Measurements from ENCODE around the gene SSBP3. TPM values are rescaled to one million over a fixed set of nuclear protein-coding genes. Genes with fewer than 3 reads are reported as not detected.

The SSBP3 gene
- polyA plus RNA-seq, 3 donors, result 18.6 to 43.9 (median 37.0) TPM

DNA sequence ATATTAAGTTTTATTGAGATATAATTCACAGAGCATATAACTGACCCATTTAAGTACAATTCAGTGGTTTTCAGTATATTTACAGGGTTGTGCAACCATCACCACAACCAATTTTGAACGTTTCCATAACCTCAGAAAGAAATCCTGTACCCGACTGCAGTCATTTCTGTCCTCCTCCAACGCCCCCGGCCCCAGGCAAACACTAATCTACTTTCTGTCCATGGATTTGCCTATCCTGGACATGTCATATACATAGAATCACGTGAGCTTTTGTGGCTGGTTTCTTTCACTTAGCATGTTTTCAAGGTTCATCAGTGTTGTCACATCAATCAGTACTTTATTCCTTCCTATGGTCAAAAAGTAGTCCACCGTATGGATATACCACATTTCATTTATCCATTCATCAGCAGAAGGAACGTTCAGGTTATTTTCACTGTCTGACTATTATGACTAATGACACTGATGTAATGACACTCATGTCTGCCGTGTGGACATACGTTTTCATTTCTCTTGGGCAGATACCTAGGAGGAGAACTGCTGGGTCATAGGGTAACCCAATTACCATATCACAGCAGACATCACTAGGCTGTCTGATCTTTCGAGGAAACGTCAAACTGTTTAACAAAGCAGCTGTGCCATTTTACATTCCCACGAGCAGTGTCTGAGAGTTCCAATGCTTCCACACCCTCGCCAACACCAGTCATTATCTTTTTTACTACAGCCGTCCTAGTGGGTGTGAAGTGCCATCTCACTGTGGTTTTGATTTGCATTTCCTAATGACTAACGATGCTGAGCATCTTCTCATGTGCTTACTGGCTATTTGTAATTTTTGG lies 175.5 kb downstream of the SSBP3 start:
- WGBS, 3 donors, result 62 to 85% (median 70%) methylated on average over 15 of the region's 15 CpGs
- no peak overlapping the region for H3K27ac ChIP-seq (ENCODE audit: low read depth, low read length)

GRCh38 chr1:54229281-54229891 lies 176.8 kb downstream of the SSBP3 start:
- 46 to 68% (median 48%) methylated on average over 11 of the region's 11 CpGs for WGBS, 3 donors

GRCh38 chr1:54228638-54229079 lies 177.5 kb downstream of the SSBP3 start:
- 83 to 95% (median 92%) methylated on average over 7 to 13 of the region's 13 CpGs for WGBS, 3 donors

More at GRCh38 chr1:54229281-54229891, 176.8 kb downstream of the SSBP3 start:
- H3K27ac ChIP-seq (ENCODE audit: low read depth, low read length), result no peak overlapping the region

DNA sequence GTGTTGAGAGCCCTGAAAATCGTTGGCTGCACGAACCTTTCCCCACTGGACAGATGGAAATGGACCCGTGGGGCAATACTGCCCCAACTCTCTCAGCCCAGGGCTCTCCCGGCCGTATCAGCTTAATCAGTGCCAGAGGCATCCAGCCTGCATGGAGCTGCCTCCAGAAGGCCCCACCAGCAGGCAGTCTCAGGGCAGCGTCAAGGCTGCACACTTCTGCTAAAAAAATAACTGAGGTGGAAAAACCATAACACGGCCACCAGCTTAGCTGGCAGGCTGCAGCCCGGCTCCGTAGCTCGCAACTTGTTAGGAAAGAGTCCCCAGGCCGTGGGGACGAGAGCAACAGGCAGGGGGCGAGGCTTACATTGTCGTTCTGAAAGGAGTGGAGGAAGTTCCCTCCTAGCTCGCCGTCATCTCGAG lies 178.3 kb downstream of the SSBP3 start:
- H3K27ac ChIP-seq (ENCODE audit: low read depth, low read length), result no peak overlapping the region
- WGBS, 3 donors, result 58 to 63% (median 61%) methylated on average over 17 of the region's 17 CpGs

More at GRCh38 chr1:54228638-54229079, 177.5 kb downstream of the SSBP3 start:
- H3K27ac ChIP-seq (ENCODE audit: low read depth, low read length), result no peak overlapping the region

- H3K27ac ChIP-seq (ENCODE audit: low read depth, low read length), result no peak overlapping the region
- WGBS, 3 donors, result 49 to 63% (median 55%) methylated on average over 8 of the region's 8 CpGs
These were observed 179.0 kb downstream of the SSBP3 start for GRCh38 chr1:54227091-54227602.

DNA sequence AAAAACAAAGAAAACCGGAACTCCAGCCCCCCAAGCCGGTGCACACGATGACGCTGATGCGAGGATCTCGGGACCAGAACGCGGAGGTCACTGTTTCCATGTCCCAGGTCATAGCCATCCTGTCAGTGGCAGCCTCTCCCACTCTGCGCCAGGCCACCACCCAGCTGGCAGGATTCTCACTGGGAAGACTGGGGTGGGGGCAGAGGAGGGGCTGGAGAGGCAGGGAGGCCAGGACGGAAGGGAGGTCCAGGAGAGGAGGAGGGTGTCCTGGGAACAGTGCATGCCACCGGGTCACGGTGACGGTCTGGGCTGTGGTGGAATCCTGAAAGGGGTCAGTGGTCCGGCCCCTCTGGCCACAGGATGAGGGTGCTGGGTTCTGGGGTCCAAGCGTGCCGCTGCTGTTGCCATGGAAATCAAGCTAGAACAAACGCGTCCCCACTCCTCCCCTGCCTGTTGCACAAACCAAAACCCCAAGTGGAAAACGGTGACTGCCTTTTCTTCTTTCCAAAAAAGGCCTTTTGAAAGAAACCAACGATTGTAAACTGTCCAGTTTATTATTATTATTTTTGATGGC lies 180.1 kb downstream of the SSBP3 start:
- no peak overlapping the region for H3K27ac ChIP-seq (ENCODE audit: low read depth, low read length)
- WGBS, 3 donors, result 87 to 90% (median 89%) methylated on average over 20 of the region's 20 CpGs

- 84 to 93% (median 90%) methylated on average over 6 of the region's 6 CpGs for WGBS, 3 donors
- no peak overlapping the region for H3K27ac ChIP-seq (ENCODE audit: low read depth, low read length)
These were observed 180.8 kb downstream of the SSBP3 start for GRCh38 chr1:54225378-54225777.

- H3K27ac ChIP-seq (ENCODE audit: low read depth, low read length), result no peak overlapping the region
- 84 to 95% (median 89%) methylated on average over 6 of the region's 6 CpGs for WGBS, 3 donors
These were observed 182.0 kb downstream of the SSBP3 start for GRCh38 chr1:54224233-54224632.

GRCh38 chr1:54223441-54224202 lies 182.6 kb downstream of the SSBP3 start:
- H3K27ac ChIP-seq (ENCODE audit: low read depth, low read length), result no peak overlapping the region
- 88 to 93% (median 91%) methylated on average over 16 of the region's 16 CpGs for WGBS, 3 donors

DNA sequence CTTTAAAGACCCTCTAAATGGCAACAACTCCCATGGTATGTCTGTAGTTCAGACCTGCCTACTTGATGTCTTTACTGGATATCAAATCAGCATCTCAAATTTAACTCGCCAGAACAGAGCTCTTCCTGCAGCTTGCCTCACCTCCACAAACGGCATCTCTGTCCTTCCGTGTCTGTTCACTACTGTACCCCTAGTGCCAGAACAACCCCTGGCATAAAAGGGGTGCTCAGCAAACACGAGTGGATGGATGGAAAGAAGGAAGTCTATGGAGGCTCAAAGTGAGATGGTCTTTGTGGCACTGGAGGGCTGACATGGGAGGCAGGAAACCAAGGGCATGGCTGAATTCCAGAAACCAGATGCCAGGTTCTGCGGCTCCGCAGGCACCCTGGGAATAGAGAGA lies 183.5 kb downstream of the SSBP3 start:
- H3K27ac ChIP-seq (ENCODE audit: low read depth, low read length), result no peak overlapping the region
- WGBS, 3 donors, result 65 to 87% (median 72%) methylated on average over 6 of the region's 6 CpGs

DNA sequence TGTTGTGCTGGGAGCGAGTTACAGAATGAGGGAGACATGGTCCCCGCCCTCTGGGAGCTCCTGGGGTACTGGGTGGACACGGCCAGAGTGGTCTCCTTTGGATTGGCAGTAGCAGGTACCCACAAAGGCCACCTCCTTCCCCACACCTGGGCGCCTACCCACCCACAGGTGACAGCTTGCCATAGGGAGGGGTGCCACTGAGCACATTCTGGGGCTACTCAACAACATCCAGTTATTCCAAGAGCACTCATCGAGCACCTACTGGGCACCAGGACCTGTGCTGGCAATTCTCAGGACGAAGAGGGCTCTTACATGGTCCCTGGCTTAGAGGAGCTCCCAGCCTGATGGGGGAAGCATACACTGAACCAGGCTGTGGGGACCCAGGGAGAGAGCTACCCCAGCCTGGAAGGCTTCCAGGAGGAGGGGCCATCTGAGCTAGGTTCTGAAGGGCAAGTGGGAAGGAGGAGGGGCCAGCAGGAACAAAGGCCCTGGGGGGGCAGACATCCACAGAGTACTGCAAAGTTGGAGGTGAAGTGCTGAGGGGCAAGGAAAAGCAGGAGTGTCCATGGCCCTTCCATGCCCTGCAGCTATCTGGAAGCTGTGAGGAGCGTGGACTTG lies 184.2 kb downstream of the SSBP3 start:
- H3K27ac ChIP-seq (ENCODE audit: low read depth, low read length), result no peak overlapping the region
- WGBS, 3 donors, result 94 to 97% (median 95%) methylated on average over 6 to 7 of the region's 7 CpGs

DNA sequence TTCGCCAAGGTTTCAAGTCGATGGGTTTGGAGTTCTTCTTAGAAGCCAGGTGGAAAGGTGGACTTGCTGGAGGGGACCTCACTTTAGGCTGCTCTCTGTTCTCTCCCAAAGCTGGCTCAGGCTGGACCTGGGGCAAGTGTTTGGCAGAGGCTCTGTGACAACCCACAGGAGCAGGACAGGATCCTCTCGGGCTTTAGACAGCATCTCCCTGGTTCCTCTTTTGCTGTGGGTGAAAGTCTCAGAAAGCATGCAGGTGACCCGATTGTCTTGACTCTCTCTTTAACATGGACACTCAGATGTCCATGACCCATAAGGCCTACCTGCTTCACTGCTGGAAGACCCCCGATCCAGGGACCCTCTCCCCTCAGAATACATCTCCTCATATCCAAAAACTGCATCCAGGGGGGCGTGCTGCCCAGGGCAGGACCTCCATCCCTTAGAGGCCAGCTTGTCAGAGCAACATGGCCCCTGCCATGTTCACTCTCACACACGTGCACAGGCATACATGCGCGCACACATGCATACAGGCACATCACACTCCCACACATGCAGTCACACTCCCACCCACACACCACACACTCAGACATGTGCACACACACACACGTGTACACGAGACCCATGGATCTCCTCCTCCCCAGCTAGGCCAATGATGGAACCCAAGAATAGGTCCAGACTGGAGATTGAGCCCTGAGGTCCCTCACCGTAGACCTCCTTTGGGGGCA lies 184.9 kb downstream of the SSBP3 start:
- 87 to 92% (median 90%) methylated on average over 12 of the region's 12 CpGs for WGBS, 3 donors
- H3K27ac ChIP-seq (ENCODE audit: low read depth, low read length), result no peak overlapping the region

- no peak overlapping the region for H3K27ac ChIP-seq (ENCODE audit: low read depth, low read length)
- 33 to 42% (median 36%) methylated on average over 18 of the region's 18 CpGs for WGBS, 3 donors
These were observed 186.0 kb downstream of the SSBP3 start for GRCh38 chr1:54220004-54220811.

GRCh38 chr1:54219688-54220003 lies 186.5 kb downstream of the SSBP3 start:
- H3K27ac ChIP-seq (ENCODE audit: low read depth, low read length), result no peak overlapping the region
- 40 to 53% (median 43%) methylated on average over 3 of the region's 3 CpGs for WGBS, 3 donors

- WGBS, 3 donors, result 45 to 69% (median 60%) methylated on average over 11 of the region's 11 CpGs
- H3K27ac ChIP-seq (ENCODE audit: low read depth, low read length), result no peak overlapping the region
These were observed 187.1 kb downstream of the SSBP3 start for GRCh38 chr1:54218883-54219687.

DNA sequence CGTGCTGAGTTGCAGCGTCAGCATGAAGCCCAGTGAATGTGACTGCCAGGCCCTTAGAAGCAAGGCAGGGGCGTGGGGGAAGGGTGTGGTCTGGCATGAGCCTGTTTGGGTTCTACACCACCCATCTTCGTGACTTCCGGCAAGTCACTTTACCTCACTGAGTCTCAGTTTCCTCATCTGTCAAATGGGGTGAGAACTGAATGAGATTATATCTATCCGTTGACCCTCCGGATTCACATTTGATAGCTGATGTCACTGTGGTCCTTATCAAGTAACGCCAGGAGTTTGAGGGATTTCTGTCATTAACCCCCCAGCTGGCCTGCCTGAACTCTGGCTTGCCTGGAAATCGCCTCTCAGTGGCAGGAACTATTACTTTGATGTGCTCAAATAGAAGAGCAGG lies 190.7 kb downstream of the SSBP3 start:
- WGBS, 3 donors, result 93 to 94% (median 94%) methylated on average over 9 of the region's 9 CpGs
- no peak overlapping the region for H3K27ac ChIP-seq (ENCODE audit: low read depth, low read length)
